ENCODE data around the gene TNFRSF9. TPM values are rescaled to one million over a fixed set of nuclear protein-coding genes. Genes with fewer than 3 reads are reported as not detected.

The TNFRSF9 gene
- total RNA-seq = under 1 TPM in 1 of 4 donors, not detected in 3; 0.29 TPM

DNA sequence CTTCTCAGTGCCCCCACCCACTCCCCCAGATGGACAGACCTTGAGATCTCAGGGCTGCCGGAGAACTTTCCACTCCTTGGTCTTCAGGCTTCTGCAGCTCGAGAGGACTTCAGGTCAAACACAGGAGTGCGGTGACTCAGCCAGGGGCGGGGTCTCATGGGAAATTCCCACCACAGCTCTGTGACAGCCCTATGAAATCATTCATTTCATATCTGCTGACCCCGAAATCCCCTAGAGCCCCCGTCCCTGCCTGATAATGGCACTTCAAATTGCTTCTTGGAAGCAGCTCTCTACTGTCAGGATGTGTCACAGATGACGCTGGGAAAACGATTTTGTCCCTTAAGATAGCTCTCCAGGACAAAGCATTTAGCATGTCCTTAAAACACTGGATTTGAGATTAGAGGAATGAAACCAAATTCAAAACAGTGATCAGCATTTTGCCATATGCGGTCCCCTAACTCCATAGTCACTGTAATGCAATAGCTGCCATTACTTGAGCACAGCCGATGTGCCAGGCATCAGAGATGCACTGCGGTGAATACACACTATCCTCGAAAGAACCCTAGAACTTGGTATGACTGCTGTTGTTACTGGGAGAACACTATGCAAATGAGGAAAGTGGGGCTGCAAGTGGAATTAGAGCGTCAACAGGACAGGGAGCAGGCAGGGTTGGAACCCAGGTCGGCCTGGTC is at the start of gene TNFRSF9:
TSS of gene TNFRSF9 (minus strand) at position 95 of the 692 bp plus-strand sequence. CDS start 845 bp downstream, outside the sequence.
- DNase-seq (ENCODE audit: low spot score in 2 of 2) = no peak
- no peak within 1 kb of the TSS for H3K4me3 ChIP-seq (ENCODE audit: low read depth, poor library complexity, severe bottlenecking)
- WGBS, 2 donors = 63 to 66% methylated on average over 14 of the region's 14 CpGs

DNA sequence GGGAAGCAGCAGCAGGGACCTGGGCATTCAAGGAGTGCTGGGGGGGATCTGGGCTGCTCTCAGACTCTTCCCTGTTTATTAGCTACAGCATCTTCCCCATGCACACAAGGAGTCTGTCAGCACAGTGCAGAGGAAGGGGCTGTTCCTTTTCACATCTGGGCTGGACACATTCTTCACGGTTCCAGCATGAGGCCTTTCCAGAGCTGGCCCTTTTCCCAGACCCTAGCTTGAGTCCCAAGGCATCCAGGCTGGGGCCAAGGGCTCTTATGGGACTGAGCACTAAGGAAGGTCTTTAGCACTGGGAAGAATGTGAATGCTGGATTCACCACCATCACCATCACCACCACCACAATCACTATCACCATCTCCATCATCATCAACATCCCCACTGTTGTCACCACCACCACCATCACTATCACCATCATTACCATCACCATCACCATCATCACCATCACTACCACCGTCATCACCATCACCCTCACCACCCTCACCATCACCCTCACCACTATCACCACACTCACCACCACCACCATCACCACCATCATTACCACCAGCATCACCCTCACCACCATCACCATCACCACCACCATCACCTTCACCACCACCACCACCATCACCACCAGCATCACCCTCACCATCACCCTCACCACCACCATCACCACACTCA is 49.3 kb upstream of the TNFRSF9 start:
- H3K4me3 ChIP-seq (ENCODE audit: low read depth, poor library complexity, severe bottlenecking) = no peak overlapping the region
- intact Hi-C loops (cut with DNase I; ENCODE audit: low total_unique reads) = no loop called here
- no peak for DNase-seq (ENCODE audit: low spot score in 2 of 2)
- TF ChIP-seq CTCF (IDR thresholded peaks at IDR 0.05) = no peak
- no peak for TF ChIP-seq POLR2A (IDR thresholded peaks at IDR 0.05)
- 67 to 78% methylated on average over 2 of the region's 2 CpGs for WGBS, 2 donors

More for the DNA sequence above, at the start of gene TNFRSF9:
- TF ChIP-seq POLR2A (IDR thresholded peaks at IDR 0.05) (no peak), CTCF (IDR thresholded peaks at IDR 0.05) (no peak)
- intact Hi-C loops (cut with DNase I; ENCODE audit: low total_unique reads) = no loop called here

GRCh38 chr1:7988576-7988975 is 47.9 kb upstream of the TNFRSF9 start:
- 56 to 89% methylated on average over 1 of the region's 1 CpG for WGBS, 2 donors
- no peak overlapping the region for H3K4me3 ChIP-seq (ENCODE audit: low read depth, poor library complexity, severe bottlenecking)
- no peak for DNase-seq (ENCODE audit: low spot score in 2 of 2)
- TF ChIP-seq CTCF (IDR thresholded peaks at IDR 0.05) = no peak
- intact Hi-C loops (cut with DNase I; ENCODE audit: low total_unique reads) = no loop called here

GRCh38 chr1:7987528-7987927 is 46.9 kb upstream of the TNFRSF9 start:
- WGBS, 2 donors = 93 to 96% methylated on average over 7 of the region's 7 CpGs
- no peak overlapping the region for H3K4me3 ChIP-seq (ENCODE audit: low read depth, poor library complexity, severe bottlenecking)
- DNase-seq (ENCODE audit: low spot score in 2 of 2) = no peak
- intact Hi-C loops (cut with DNase I; ENCODE audit: low total_unique reads) = no loop called here
- TF ChIP-seq POLR2A (IDR thresholded peaks at IDR 0.05) = no peak
- no peak for TF ChIP-seq CTCF (IDR thresholded peaks at IDR 0.05)

DNA sequence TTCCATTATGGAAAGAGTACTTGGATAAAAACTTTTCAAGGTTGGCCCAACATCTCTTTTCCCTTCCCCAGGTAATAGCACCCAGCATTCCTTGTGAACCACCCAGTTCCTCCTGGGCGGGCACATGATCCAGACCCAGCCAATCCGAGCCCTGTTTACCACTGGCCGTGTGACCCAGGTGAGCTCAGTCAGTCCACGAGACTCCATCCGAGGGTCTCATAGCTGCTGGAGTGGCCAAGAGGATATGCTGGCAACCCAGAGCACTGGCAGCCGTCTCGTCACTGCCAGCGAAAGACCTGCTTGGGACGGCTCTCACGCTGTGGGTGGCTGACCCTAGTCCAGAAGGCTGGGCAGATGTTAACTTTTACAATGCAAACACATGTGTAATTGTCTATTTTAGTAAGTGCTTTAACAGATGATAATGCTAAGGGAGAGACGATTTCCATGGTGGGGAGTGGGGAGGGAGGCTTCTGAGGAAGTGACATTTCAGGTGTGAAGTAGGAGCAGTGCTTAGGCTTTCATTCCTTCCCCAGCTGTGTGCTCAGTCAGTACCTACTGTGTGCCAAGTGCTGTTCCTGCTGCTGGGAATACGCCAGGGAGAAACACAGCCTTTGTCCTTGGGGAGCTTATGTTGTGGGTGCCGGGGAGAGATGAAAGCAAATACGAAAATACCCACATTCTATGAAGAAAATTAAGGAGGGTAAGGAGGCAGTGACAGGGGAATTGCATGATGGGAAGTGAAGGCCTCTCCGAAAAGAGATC is 45.4 kb upstream of the TNFRSF9 start:
- TF ChIP-seq POLR2A (IDR thresholded peaks at IDR 0.05) (no peak), CTCF (IDR thresholded peaks at IDR 0.05) (no peak)
- H3K4me3 ChIP-seq (ENCODE audit: low read depth, poor library complexity, severe bottlenecking) = no peak overlapping the region
- DNase-seq (ENCODE audit: low spot score in 2 of 2) = no peak
- WGBS, 2 donors = 89 to 91% methylated on average over 15 of the region's 15 CpGs
- intact Hi-C loops (cut with DNase I; ENCODE audit: low total_unique reads) = no loop called here
